ENCODE measurements around the gene VAMP2.

The VAMP2 gene

GRCh38 chr17:8153957-8154607 lies 8.7 kb downstream of the VAMP2 start:
- no peaks in the 10 kb centered on the region for H3K9me3 ChIP-seq (ENCODE audit: control insufficient read depth in 2 of 2, low read length in 2 of 2)
- peak overlapping the region; percentile 100 for H3K9ac ChIP-seq (ENCODE audit: low read length in 2 of 2)
- H3K27ac ChIP-seq (ENCODE audit: low read length): peak overlapping the region; percentile 100
- peak overlapping the region; percentile 96 for H3K4me3 ChIP-seq (ENCODE audit: low read length in 2 of 2)
- no peaks in the 10 kb centered on the region for H3K27me3 ChIP-seq (ENCODE audit: control insufficient read depth in 1 of 2, insufficient read depth in 2 of 2, low read length in 2 of 2)
- peaks cover 20 to 22% of the 10 kb centered on the region in 2 donors for H3K36me3 ChIP-seq (ENCODE audit: control insufficient read depth in 2 of 2, insufficient read depth in 2 of 2, low read length in 2 of 2)
- H3K4me1 ChIP-seq (ENCODE audit: control insufficient read depth, insufficient read depth, low read length): peaks cover 61% of the 10 kb centered on the region

GRCh38 chr17:8153525-8153956 lies 9.2 kb downstream of the VAMP2 start:
- H3K9ac ChIP-seq (ENCODE audit: low read length in 2 of 2): peak overlapping the region; percentile 98
- peaks cover 23 to 26% of the 10 kb centered on the region in 2 donors for H3K36me3 ChIP-seq (ENCODE audit: control insufficient read depth in 2 of 2, insufficient read depth in 2 of 2, low read length in 2 of 2)
- H3K27ac ChIP-seq (ENCODE audit: low read length): peak overlapping the region; percentile 100
- no peaks in the 10 kb centered on the region for H3K27me3 ChIP-seq (ENCODE audit: control insufficient read depth in 1 of 2, insufficient read depth in 2 of 2, low read length in 2 of 2)
- no peaks in the 10 kb centered on the region for H3K9me3 ChIP-seq (ENCODE audit: control insufficient read depth in 2 of 2, low read length in 2 of 2)
- peaks cover 58% of the 10 kb centered on the region for H3K4me1 ChIP-seq (ENCODE audit: control insufficient read depth, insufficient read depth, low read length)
- H3K4me3 ChIP-seq (ENCODE audit: low read length in 2 of 2): peak overlapping the region; percentile 72 to 96

- H3K4me3 ChIP-seq (ENCODE audit: low read length in 2 of 2): peak overlapping the region; percentile 72 to 96
- peaks cover 25 to 29% of the 10 kb centered on the region in 2 donors for H3K36me3 ChIP-seq (ENCODE audit: control insufficient read depth in 2 of 2, insufficient read depth in 2 of 2, low read length in 2 of 2)
- no peaks in the 10 kb centered on the region for H3K27me3 ChIP-seq (ENCODE audit: control insufficient read depth in 1 of 2, insufficient read depth in 2 of 2, low read length in 2 of 2)
- peak overlapping the region; percentile 98 for H3K9ac ChIP-seq (ENCODE audit: low read length in 2 of 2)
- H3K27ac ChIP-seq (ENCODE audit: low read length): peak overlapping the region; percentile 100
- no peaks in the 10 kb centered on the region for H3K9me3 ChIP-seq (ENCODE audit: control insufficient read depth in 2 of 2, low read length in 2 of 2)
- peaks cover 61% of the 10 kb centered on the region for H3K4me1 ChIP-seq (ENCODE audit: control insufficient read depth, insufficient read depth, low read length)
Observed at GRCh38 chr17:8153031-8153451, 9.7 kb downstream of the VAMP2 start.

- peak within 1 kb of the TSS; percentile 100 for H3K27ac ChIP-seq (ENCODE audit: low read length)
- H3K4me1 ChIP-seq (ENCODE audit: control insufficient read depth, insufficient read depth, low read length): peaks cover 68% of the 10 kb centered on the region
- peak within 1 kb of the TSS; percentile 98 to 100 for H3K9ac ChIP-seq (ENCODE audit: low read length in 2 of 2)
- peaks cover 33 to 37% of the 10 kb centered on the region in 2 donors for H3K36me3 ChIP-seq (ENCODE audit: control insufficient read depth in 2 of 2, insufficient read depth in 2 of 2, low read length in 2 of 2)
- no peaks in the 10 kb centered on the region for H3K9me3 ChIP-seq (ENCODE audit: control insufficient read depth in 2 of 2, low read length in 2 of 2)
- H3K27me3 ChIP-seq (ENCODE audit: control insufficient read depth in 1 of 2, insufficient read depth in 2 of 2, low read length in 2 of 2): no peaks in the 10 kb centered on the region
- H3K4me3 ChIP-seq (ENCODE audit: low read length in 2 of 2): peak within 1 kb of the TSS; percentile 79 to 96
Observed at GRCh38 chr17:8152112-8152775, 10.5 kb downstream of the VAMP2 start, which contains the start of gene PER1. Gene PER1 (minus strand): TSS chr17:8152404. CDS start chr17:8150706, 1,698 bp downstream.

GRCh38 chr17:8151641-8152111 lies 11.1 kb downstream of the VAMP2 start:
- Histone ChIP-seq H3K4me3 (ENCODE audit: low read length in 2 of 2) (peak overlapping the region; percentile 79 to 96), H3K36me3 (ENCODE audit: control insufficient read depth in 2 of 2, insufficient read depth in 2 of 2, low read length in 2 of 2) (peaks cover 39 to 42% of the 10 kb centered on the region in 2 donors), H3K27ac (ENCODE audit: low read length) (peak overlapping the region; percentile 100), H3K9ac (ENCODE audit: low read length in 2 of 2) (peak overlapping the region; percentile 98 to 100), H3K9me3 (ENCODE audit: control insufficient read depth in 2 of 2, low read length in 2 of 2) (no peaks in the 10 kb centered on the region), H3K4me1 (ENCODE audit: control insufficient read depth, insufficient read depth, low read length) (peaks cover 69% of the 10 kb centered on the region), H3K27me3 (ENCODE audit: control insufficient read depth in 1 of 2, insufficient read depth in 2 of 2, low read length in 2 of 2) (no peaks in the 10 kb centered on the region)

GRCh38 chr17:8151120-8151640 lies 11.6 kb downstream of the VAMP2 start:
- peak overlapping the region; percentile 79 to 96 for H3K4me3 ChIP-seq (ENCODE audit: low read length in 2 of 2)
- peak overlapping the region; percentile 100 for H3K27ac ChIP-seq (ENCODE audit: low read length)
- peak overlapping the region; percentile 98 to 100 for H3K9ac ChIP-seq (ENCODE audit: low read length in 2 of 2)
- no peaks in the 10 kb centered on the region for H3K9me3 ChIP-seq (ENCODE audit: control insufficient read depth in 2 of 2, low read length in 2 of 2)
- H3K4me1 ChIP-seq (ENCODE audit: control insufficient read depth, insufficient read depth, low read length): peaks cover 74% of the 10 kb centered on the region
- H3K27me3 ChIP-seq (ENCODE audit: control insufficient read depth in 1 of 2, insufficient read depth in 2 of 2, low read length in 2 of 2): no peaks in the 10 kb centered on the region
- peaks cover 44 to 47% of the 10 kb centered on the region in 2 donors for H3K36me3 ChIP-seq (ENCODE audit: control insufficient read depth in 2 of 2, insufficient read depth in 2 of 2, low read length in 2 of 2)

GRCh38 chr17:8150194-8151119 lies 12.3 kb downstream of the VAMP2 start:
- H3K36me3 ChIP-seq (ENCODE audit: control insufficient read depth in 2 of 2, insufficient read depth in 2 of 2, low read length in 2 of 2): peaks cover 51 to 55% of the 10 kb centered on the region in 2 donors
- peak overlapping the region; percentile 100 for H3K27ac ChIP-seq (ENCODE audit: low read length)
- no peaks in the 10 kb centered on the region for H3K9me3 ChIP-seq (ENCODE audit: control insufficient read depth in 2 of 2, low read length in 2 of 2)
- peaks cover 79% of the 10 kb centered on the region for H3K4me1 ChIP-seq (ENCODE audit: control insufficient read depth, insufficient read depth, low read length)
- no peaks in the 10 kb centered on the region for H3K27me3 ChIP-seq (ENCODE audit: control insufficient read depth in 1 of 2, insufficient read depth in 2 of 2, low read length in 2 of 2)
- H3K9ac ChIP-seq (ENCODE audit: low read length in 2 of 2): peak overlapping the region; percentile 98 to 100
- H3K4me3 ChIP-seq (ENCODE audit: low read length in 2 of 2): peak overlapping the region; percentile 79 to 96

GRCh38 chr17:8149419-8150193 lies 13.1 kb downstream of the VAMP2 start:
- H3K27ac ChIP-seq (ENCODE audit: low read length): peak overlapping the region; percentile 100
- H3K9ac ChIP-seq (ENCODE audit: low read length in 2 of 2): no peak overlapping the region
- H3K27me3 ChIP-seq (ENCODE audit: control insufficient read depth in 1 of 2, insufficient read depth in 2 of 2, low read length in 2 of 2): no peaks in the 10 kb centered on the region
- peaks cover 58 to 61% of the 10 kb centered on the region in 2 donors for H3K36me3 ChIP-seq (ENCODE audit: control insufficient read depth in 2 of 2, insufficient read depth in 2 of 2, low read length in 2 of 2)
- H3K4me1 ChIP-seq (ENCODE audit: control insufficient read depth, insufficient read depth, low read length): peaks cover 73% of the 10 kb centered on the region
- H3K4me3 ChIP-seq (ENCODE audit: low read length in 2 of 2): peak overlapping the region in 1 of 2 donors; percentile 96
- no peaks in the 10 kb centered on the region for H3K9me3 ChIP-seq (ENCODE audit: control insufficient read depth in 2 of 2, low read length in 2 of 2)

GRCh38 chr17:8148560-8148959 lies 14.2 kb downstream of the VAMP2 start:
- Histone ChIP-seq H3K9me3 (ENCODE audit: control insufficient read depth in 2 of 2, low read length in 2 of 2) (no peaks in the 10 kb centered on the region), H3K4me3 (ENCODE audit: low read length in 2 of 2) (no peak overlapping the region), H3K36me3 (ENCODE audit: control insufficient read depth in 2 of 2, insufficient read depth in 2 of 2, low read length in 2 of 2) (peaks cover 67 to 71% of the 10 kb centered on the region in 2 donors), H3K27ac (ENCODE audit: low read length) (peak overlapping the region; percentile 71), H3K9ac (ENCODE audit: low read length in 2 of 2) (no peak overlapping the region), H3K4me1 (ENCODE audit: control insufficient read depth, insufficient read depth, low read length) (peaks cover 68% of the 10 kb centered on the region), H3K27me3 (ENCODE audit: control insufficient read depth in 1 of 2, insufficient read depth in 2 of 2, low read length in 2 of 2) (no peaks in the 10 kb centered on the region)
